Urinary bladder (tissue), 4 donors: ENCODE results near the gene PAH. TPM values are rescaled to one million over a fixed set of nuclear protein-coding genes. Genes with fewer than 3 reads are reported as not detected.

ENCODE experiments used
- DNase-seq: peaks from one replicate; pipeline ENCODE4 v3.0.0-alpha.2; 2015; ENCODE audit errors: extremely low spot score
- H3K27ac ChIP-seq: one replicate; pipeline ENCODE4 v1.5.1; 2013; ENCODE audit warnings: low read depth, mild to moderate bottlenecking, moderate library complexity
- H3K36me3 ChIP-seq: one replicate; pipeline ENCODE4 v1.6.1; 2013; ENCODE audit warnings: mild to moderate bottlenecking, moderate library complexity; ENCODE audit not compliant: insufficient read depth
- H3K4me1 ChIP-seq: one replicate; pipeline ENCODE4 v1.6.1; 2013; ENCODE audit warnings: mild to moderate bottlenecking, moderate library complexity; ENCODE audit not compliant: insufficient read depth
- H3K4me3 ChIP-seq: one replicate; pipeline ENCODE4 v1.5.1; 2013; ENCODE audit warnings: low read depth, low read length
- WGBS: extraction: QIAGEN DNeasy Blood & Tissue Kit; methylation state at CpG from one replicate; pipeline ENCODE4 v1.1.7; 2013; 5-methylcytosine and 5-hydroxymethylcytosine counted together
- polyA plus RNA-seq: library from polyadenylated mRNA; stranded (reverse); fragments of 200-250 nt; gene quantifications from one replicate; pipeline ENCODE4 v1.2.3, GENCODE V29; 2013
- total RNA-seq: library from RNA; depleted of rRNA; stranded (reverse); fragments of >200 nt; gene quantifications from one replicate; pipeline ENCODE4 v1.2.3, GENCODE V29; 2014
- donor health status: healthy with polysubstance abuse.
- donor health status: healthy.

Gene PAH
- total and polyA plus RNA-seq, 2 donors: 0.37 to 2.3 TPM

DNA sequence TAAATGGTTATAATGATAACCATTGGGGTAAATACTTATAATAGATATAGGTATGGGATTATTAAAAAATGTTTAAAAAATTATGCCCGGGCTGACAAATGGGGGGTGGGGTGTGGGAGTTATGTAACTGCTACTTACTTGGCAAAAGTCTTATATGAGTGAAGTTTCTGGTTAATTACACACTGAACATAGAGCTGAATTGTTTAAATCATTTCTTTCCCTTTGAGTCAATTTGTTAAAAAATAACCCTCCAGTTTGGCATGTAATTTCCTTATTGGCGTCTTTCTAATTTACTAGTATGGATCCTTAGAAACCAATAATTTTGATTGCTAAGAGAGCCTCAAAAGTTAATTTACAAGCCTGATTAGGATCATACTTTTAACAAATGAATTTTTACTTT, 16.7 kb downstream of the PAH start:
- H3K4me3 ChIP-seq: no peak overlapping the region
- H3K4me1 ChIP-seq: no peaks in the 10 kb centered on the region
- H3K27ac ChIP-seq: no peak overlapping the region
- 63% methylated on average over 2 of the region's 2 CpGs for WGBS
- no peaks in the 10 kb centered on the region for H3K36me3 ChIP-seq
- no peak for DNase-seq

DNA sequence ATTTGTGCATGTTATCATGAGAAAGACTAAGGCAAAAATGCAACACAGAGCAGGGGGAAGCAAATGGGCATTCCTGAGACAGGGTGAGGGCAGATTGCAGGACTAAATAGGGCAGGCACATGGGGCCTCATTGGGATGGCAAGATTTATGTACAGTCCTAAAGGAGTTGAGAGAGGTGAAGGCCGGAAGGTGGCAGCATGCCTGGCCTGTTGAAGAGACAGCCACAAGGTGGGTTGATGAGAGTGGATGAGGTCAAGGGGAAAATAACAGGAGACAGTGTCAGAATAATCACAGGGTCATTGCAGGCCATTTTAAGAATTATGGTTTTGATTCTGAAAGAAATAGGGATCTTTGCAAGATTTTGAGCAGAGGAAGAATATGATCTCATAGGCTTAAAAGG, 21.0 kb downstream of the PAH start:
- no peak overlapping the region for H3K27ac ChIP-seq

DNA sequence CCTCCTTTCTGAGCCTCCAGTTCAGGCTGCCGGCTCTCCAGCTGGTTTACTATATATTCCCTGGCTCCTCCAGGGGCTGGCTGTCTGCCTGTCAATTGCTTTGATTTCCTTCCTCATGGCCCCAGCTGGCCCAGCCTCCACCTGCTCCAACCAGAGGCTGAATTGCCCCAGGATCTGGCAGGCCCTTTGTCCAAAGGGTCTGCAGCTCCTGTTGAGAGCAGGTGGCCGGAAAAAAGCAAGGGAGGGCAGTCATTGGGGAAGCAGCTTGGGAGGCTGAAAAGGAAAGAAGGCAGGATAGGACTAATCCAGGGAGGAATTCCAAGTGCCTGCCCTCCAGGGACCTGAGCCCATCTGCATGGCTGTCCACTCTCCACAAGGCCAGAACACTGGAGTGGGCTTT, 25.3 kb downstream of the PAH start:
- WGBS: 54% methylated on average over 2 of the region's 2 CpGs
- no peak overlapping the region for H3K4me3 ChIP-seq
- no peaks in the 10 kb centered on the region for H3K36me3 ChIP-seq
- no peaks in the 10 kb centered on the region for H3K4me1 ChIP-seq
- DNase-seq: no peak
- no peak overlapping the region for H3K27ac ChIP-seq

More for the DNA sequence above, 21.0 kb downstream of the PAH start:
- Histone ChIP-seq H3K36me3 (no peaks in the 10 kb centered on the region), H3K4me3 (no peak overlapping the region), H3K4me1 (no peaks in the 10 kb centered on the region)
- DNase-seq: no peak
- 74% methylated on average over 1 of the region's 1 CpG for WGBS

DNA sequence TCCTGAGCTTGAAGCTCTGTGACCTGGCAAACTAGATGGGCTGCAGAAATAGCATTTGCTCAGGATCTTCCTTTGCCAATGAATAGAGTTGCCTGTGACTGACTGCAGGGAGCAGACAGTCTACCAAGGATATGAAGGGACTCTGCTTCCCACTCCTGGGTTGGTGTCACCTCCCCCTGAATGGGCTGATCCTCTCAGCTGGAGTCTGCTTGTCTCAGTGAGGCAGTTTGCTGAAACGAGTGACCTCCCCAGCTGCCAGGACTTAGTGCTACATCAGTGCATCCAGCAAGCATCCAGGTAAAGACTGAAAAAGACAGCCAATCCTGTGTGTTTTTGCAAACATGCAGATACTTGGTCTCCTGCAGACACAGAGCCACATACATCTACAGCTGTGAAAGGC, 28.5 kb downstream of the PAH start:
- no peak for DNase-seq
- Histone ChIP-seq H3K4me1 (no peaks in the 10 kb centered on the region), H3K4me3 (no peak overlapping the region), H3K36me3 (no peaks in the 10 kb centered on the region), H3K27ac (no peak overlapping the region)
- WGBS: 4% methylated on average over 1 of the region's 1 CpG

DNA sequence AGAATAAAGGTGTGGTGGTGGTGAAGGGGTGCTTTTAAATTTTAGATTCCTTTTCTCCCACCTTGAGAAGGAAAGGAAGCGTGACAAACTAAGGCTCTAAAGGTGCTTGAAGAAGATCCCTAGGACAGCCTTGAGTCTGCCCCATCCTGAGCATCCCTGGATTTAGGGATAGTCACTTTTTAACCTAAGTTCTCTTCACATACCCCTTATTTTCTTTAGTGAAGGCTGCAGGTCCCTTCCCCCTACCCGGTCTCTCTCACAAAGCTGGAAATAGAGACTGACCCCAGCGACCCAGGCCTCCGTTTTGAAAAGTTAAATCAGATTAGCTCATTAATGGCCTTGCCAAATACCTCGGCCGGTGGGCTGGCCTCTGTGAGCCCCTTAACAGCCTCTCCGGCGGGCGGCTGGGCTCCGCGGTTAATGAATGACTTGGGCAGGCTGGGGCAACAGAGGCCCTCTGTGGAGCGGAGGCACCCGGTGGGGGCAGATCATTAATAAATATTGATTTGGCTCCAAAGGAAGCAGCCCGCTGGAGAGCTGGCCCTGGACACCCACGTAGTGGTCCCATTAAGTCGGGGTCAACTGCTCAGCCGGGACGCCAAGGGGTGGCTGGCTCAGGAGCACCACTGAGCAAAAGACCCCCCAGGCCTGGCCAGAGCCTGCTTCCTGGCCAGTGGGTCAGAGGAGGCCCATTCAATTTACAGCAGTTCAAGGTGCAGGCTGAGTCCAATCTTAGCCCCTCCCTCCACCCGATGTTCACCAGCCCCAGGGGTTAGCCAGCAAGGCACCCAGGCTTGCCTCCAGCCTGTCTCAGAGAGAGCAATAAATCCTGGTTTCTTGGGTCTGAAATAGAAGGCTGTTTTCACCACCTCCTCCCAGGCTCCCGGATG, 31.8 kb downstream of the PAH start:
- DNase-seq: no peak
- 48% methylated on average over 20 of the region's 20 CpGs for WGBS
- Histone ChIP-seq H3K4me1 (no peaks in the 10 kb centered on the region), H3K27ac (no peak overlapping the region), H3K4me3 (no peak overlapping the region), H3K36me3 (no peaks in the 10 kb centered on the region)

DNA sequence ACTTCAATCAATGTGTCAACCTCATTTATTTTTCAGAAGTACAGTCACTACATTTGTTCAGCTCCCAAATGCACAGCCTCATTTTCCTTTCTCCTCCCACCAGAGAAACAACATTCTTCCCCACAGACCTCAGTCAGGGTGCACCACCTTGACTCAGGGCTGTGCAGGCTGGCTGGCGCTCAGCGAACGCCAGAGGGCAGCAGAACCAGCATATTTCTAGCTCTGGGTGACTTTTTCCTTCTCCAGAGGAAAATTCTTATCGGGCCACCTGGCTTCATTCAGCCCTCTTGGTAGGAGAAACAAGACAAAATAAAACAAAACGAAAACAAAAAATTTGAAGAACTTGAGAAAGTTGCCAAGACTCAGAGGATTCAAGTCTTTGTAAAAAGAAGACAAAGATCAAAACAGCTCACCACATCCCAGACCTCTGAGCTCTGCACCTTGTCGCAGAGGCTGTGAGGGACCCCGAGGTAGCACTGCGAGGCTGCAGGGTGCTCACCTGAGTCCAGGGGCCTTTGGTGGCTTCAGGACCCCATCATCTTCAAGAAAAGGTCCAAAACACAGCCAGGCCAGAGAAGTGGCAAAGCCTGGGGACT, 33.7 kb downstream of the PAH start:
- 32% methylated on average over 8 of the region's 8 CpGs for WGBS
- Histone ChIP-seq H3K36me3 (no peaks in the 10 kb centered on the region), H3K4me3 (no peak overlapping the region), H3K4me1 (no peaks in the 10 kb centered on the region), H3K27ac (no peak overlapping the region)
- no peak for DNase-seq

DNA sequence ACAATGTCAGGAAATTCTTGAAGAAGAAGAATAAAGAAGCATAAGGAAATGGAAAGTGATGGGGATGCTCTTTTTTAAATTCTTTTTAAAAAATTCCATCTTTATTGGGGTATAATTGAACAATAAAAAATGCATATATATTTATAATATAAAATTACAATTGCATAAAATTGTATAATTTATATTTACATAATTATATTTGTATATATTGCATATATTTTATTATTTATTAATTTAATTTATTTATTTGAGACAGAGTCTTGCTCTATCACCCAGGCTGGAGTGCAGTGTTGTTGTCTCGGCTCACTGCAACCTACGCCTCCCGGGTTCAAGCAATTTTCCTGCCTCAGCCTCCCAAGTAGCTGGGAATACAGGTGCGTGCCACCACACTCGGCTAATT, 36.3 kb downstream of the PAH start:
- no peak overlapping the region for H3K27ac ChIP-seq
- WGBS: 84% methylated on average over 5 of the region's 5 CpGs
- no peaks in the 10 kb centered on the region for H3K36me3 ChIP-seq
- DNase-seq: no peak
- H3K4me1 ChIP-seq: no peaks in the 10 kb centered on the region
- no peak overlapping the region for H3K4me3 ChIP-seq

DNA sequence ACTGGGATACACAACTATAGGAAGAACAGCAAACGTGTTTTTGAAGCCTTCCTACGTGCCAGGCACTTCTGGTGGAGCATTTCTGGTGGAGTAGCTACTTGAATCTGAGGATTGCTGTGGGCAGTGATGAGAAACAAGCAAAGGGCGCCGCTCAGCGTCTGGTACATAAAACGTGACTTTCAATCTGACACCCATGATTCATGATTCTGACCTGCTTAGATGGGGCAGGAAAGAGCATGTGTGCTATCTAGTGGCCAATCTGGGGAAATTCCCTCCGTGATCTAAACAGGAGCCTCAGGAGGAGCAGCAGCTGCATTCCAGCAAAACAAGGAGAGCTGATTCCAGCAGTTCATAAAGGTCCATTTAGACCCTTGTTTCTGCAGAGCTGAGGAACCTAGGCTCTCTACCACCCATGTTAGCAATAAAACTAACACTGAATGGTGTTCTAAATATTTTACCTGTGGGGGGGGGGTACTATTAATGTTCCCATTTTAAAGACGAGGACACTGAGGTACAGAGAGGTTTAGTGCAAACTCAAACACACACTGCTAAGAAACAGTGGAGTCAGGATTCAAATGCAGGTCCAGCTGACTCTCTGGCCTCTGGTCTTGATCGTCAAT, 37.8 kb downstream of the PAH start:
- no peak overlapping the region for H3K4me3 ChIP-seq
- H3K36me3 ChIP-seq: no peaks in the 10 kb centered on the region
- WGBS: 16% methylated on average over 9 of the region's 9 CpGs
- H3K4me1 ChIP-seq: no peaks in the 10 kb centered on the region
- no peak for DNase-seq
- no peak overlapping the region for H3K27ac ChIP-seq

DNA sequence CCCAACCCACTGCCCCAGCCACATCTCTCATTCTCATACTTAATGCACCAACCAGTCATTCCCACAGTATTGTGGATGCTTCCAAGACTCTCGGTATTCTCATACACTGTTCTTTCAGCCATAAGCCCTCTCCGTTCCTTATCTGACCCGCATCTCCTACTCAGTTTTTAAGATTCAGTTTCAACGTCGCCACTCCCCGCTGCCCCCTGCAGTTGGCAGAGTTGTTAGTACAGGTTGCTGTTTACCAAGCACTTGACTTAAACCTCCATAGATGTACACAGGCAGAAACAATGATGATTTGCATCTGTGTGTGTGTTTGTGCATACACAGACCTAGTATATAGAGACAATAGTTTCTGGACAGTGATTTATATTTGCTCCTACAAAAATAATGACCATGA, 40.2 kb downstream of the PAH start:
- H3K4me1 ChIP-seq: no peaks in the 10 kb centered on the region
- no peaks in the 10 kb centered on the region for H3K36me3 ChIP-seq
- no peak overlapping the region for H3K4me3 ChIP-seq
- no peak for DNase-seq
- WGBS: 64% methylated on average over 6 of the region's 6 CpGs
- H3K27ac ChIP-seq: no peak overlapping the region

DNA sequence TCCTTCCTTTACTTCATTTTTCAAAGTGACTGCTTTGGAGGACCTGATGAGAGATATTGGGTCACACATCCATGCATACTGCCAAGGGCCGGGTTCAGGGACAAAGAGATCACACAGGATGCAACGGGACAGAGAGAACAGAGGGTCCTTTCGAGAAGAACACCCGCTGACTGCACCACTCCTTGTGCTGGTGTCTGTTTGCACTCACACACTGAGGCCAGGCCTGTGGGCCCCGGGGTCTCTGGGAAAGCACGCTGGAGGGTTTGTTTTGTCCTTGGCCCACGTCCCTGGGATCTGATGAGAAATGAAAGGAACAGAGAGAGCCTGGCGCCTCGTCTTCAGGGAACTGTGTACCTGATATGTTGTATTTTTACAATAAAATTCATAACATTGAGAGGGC, 42.2 kb downstream of the PAH start:
- no peaks in the 10 kb centered on the region for H3K36me3 ChIP-seq
- WGBS: 68% methylated on average over 9 of the region's 9 CpGs
- DNase-seq: no peak
- no peaks in the 10 kb centered on the region for H3K4me1 ChIP-seq
- H3K4me3 ChIP-seq: no peak overlapping the region
- H3K27ac ChIP-seq: no peak overlapping the region

DNA sequence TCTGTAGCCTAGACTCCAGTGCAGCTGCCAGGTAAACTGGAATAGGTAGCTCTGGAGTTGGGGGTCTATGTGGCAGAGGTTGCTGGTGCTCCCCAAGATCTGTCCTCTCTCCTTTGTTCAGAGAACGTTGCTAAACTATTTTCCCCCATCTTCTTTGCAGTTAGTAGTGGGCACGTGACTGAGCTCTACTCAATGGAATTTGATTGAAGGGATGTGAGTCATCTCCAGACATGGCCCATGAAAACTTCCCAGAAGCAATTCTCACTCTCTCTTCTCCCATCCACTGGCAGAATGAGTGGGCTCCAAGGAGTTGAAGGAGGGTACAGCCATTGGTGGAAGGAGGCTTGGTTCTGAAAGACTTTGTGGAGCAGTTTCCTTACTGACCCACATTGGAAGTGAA, 44.0 kb downstream of the PAH start:
- 79% methylated on average over 2 of the region's 2 CpGs for WGBS
- Histone ChIP-seq H3K27ac (no peak overlapping the region), H3K36me3 (no peaks in the 10 kb centered on the region), H3K4me1 (no peaks in the 10 kb centered on the region), H3K4me3 (no peak overlapping the region)
- DNase-seq: no peak

DNA sequence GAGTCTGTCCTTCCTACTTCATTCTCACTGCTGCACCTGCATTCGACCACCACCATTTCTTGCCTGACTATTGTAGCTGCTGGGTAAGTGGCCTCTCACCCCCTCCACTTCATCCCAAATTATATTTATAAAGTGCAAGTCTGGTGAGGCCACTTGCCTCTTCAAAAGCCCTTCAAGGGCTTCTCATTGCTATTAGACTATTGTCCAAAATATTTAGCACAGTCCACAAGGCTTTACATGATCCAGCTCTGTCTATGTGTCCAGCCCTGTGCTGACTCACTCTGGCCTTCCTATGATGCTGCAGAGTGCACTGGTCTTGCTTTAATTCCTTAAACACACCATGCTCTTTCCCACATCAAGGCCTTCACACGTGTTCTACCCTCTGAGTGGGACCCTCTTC, 46.0 kb downstream of the PAH start:
- Histone ChIP-seq H3K4me3 (no peak overlapping the region), H3K4me1 (no peaks in the 10 kb centered on the region), H3K27ac (no peak overlapping the region), H3K36me3 (no peaks in the 10 kb centered on the region)
- WGBS: 66% methylated on average over 2 of the region's 2 CpGs
- no peak for DNase-seq

DNA sequence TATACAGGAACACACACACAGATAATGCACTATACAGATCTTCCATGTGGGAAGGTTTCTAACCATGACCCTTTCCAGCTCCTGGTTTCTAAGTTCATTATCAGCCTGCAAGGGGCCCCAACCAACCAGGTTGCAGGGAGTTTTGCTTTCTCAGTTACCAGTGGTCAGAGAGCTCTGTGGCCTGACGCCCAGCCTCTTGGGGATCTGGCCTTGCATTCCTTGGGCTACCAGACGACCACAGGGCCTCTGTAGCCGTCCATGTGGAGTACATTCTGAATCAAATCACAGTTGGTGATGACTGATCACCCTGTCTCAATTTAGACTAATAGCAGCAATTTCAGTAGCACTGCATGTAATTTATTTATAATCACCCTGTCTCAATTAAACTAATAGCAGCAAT, 47.5 kb downstream of the PAH start:
- Histone ChIP-seq H3K27ac (no peak overlapping the region), H3K36me3 (no peaks in the 10 kb centered on the region), H3K4me1 (no peaks in the 10 kb centered on the region), H3K4me3 (no peak overlapping the region)
- DNase-seq: no peak
- WGBS: 28% methylated on average over 3 of the region's 3 CpGs
